WTC11 (cell line): ENCODE data around the gene CLTA. TPM values are rescaled to one million over a fixed set of nuclear protein-coding genes. Genes with fewer than 3 reads are reported as not detected.

Experiments used
- ATAC-seq: fragments of 200-7000 bp; cut with Tn5 transposase; 2 replicates; pipeline ENCODE4 v1.10.0; 2021; ENCODE audit warnings: mild to moderate bottlenecking, moderate library complexity
- CTCF ChIA-PET: fragments of 300-600 bp; sonication (Branson Sonifier 250); formaldehyde crosslinking; loops from one replicate; lab custom pipeline; 2021; ENCODE audit warnings: antibody characterized with exemption; lab: Charles Lee
- POLR2A ChIA-PET: fragments of 350-600 bp; sonication (Branson Sonifier 250); formaldehyde crosslinking; loops from one replicate; lab custom pipeline; 2021; ENCODE audit warnings: antibody characterized with exemption; lab: Charles Lee
- DNase-seq: peaks from one replicate; pipeline ENCODE4 v3.0.0; 2021; ENCODE audit warnings: low spot score
- H3K27ac Mint-ChIP-seq: 2 replicates; pipeline ENCODE4 v1.8.0; 2021; ENCODE audit warnings: mixed read lengths
- H3K27me3 Mint-ChIP-seq: 2 replicates; pipeline ENCODE4 v1.8.0; 2021; ENCODE audit warnings: low read depth, mild to moderate bottlenecking, moderate library complexity, mixed read lengths
- H3K36me3 Mint-ChIP-seq: 2 replicates; pipeline ENCODE4 v1.8.0; 2021; ENCODE audit warnings: mixed read lengths
- H3K4me1 Mint-ChIP-seq: 2 replicates; pipeline ENCODE4 v1.8.0; 2022; ENCODE audit warnings: mixed read lengths
- H3K4me3 Mint-ChIP-seq: 2 replicates; pipeline ENCODE4 v1.8.0; 2021; ENCODE audit warnings: mild to moderate bottlenecking, moderate library complexity, mixed read lengths
- H3K9me3 Mint-ChIP-seq: 2 replicates; pipeline ENCODE4 v1.8.0; 2021; ENCODE audit warnings: mixed read lengths
- IRF2 ChIP-seq: sonication (generic); formaldehyde crosslinking; IDR thresholded peaks from 2 replicates; pipeline ENCODE4 v1.8.0; 2022; ENCODE audit warnings: low read depth, missing genetic modification reagents, borderline replicate concordance
- NR1H2 ChIP-seq: sonication (generic); formaldehyde crosslinking; IDR thresholded peaks from 2 replicates; pipeline ENCODE4 v1.9.0; 2021; ENCODE audit warnings: mild to moderate bottlenecking, moderate library complexity, missing genetic modification reagents
- NR2C2 ChIP-seq: sonication (generic); formaldehyde crosslinking; IDR thresholded peaks from 2 replicates; pipeline ENCODE4 v1.8.0; 2022; ENCODE audit warnings: mild to moderate bottlenecking, missing genetic modification reagents
- SP1 ChIP-seq: sonication (generic); formaldehyde crosslinking; conservative IDR thresholded peaks from 2 replicates; pipeline ENCODE4 v1.8.1; 2022; ENCODE audit warnings: missing genetic modification reagents
- TCF7 ChIP-seq: sonication (generic); formaldehyde crosslinking; IDR thresholded peaks from 2 replicates; pipeline ENCODE4 v1.8.0; 2022; ENCODE audit warnings: mild to moderate bottlenecking, low read depth, missing genetic modification reagents, moderate library complexity
- ZNF121 ChIP-seq: sonication (generic); formaldehyde crosslinking; IDR thresholded peaks from 2 replicates; pipeline ENCODE4 v1.8.0; 2023; ENCODE audit warnings: missing genetic modification reagents
- ZNF138 ChIP-seq: sonication (generic); formaldehyde crosslinking; conservative IDR thresholded peaks from 2 replicates; pipeline ENCODE4 v1.8.1; 2022; ENCODE audit warnings: mild to moderate bottlenecking, moderate library complexity, missing genetic modification reagents
- ZNF263 ChIP-seq: sonication (generic); formaldehyde crosslinking; IDR thresholded peaks from 2 replicates; pipeline ENCODE4 v1.8.1; 2022; ENCODE audit warnings: low read depth, mild to moderate bottlenecking, moderate library complexity, missing genetic modification reagents
- ZNF423 ChIP-seq: fragments of 250-450 bp; sonication (Bioruptor Pico); IDR thresholded peaks from 2 replicates; pipeline ENCODE4 v2.1.2; 2022; ENCODE audit warnings: mild to moderate bottlenecking, moderate library complexity
- total RNA-seq: library from RNA; stranded (reverse); gene quantifications from 3 replicates; pipeline ENCODE4 v1.2.3, GENCODE V29; 2021
- TF ChIP-seq, protein P1 (sequence below): sonication (generic); formaldehyde crosslinking; IDR thresholded peaks from 2 replicates; pipeline ENCODE4 v1.8.1; 2022; ENCODE audit warnings: low read depth, missing genetic modification reagents, borderline replicate concordance
- TF ChIP-seq, protein P2 (sequence below): sonication (generic); formaldehyde crosslinking; IDR thresholded peaks from 2 replicates; pipeline ENCODE4 v1.8.0; 2022; ENCODE audit warnings: mild to moderate bottlenecking, missing genetic modification reagents
- TF ChIP-seq, protein P3 (sequence below): sonication (generic); formaldehyde crosslinking; conservative IDR thresholded peaks from 2 replicates; pipeline ENCODE4 v1.8.1; 2022; ENCODE audit warnings: mild to moderate bottlenecking, missing genetic modification reagents
- TF ChIP-seq, protein P4 (sequence below): sonication (generic); formaldehyde crosslinking; IDR thresholded peaks from 2 replicates; pipeline ENCODE4 v1.8.1; 2023; ENCODE audit warnings: mild to moderate bottlenecking, missing genetic modification reagents, borderline replicate concordance
- TF ChIP-seq, protein P5 (sequence below): sonication (generic); formaldehyde crosslinking; IDR thresholded peaks from 2 replicates; pipeline ENCODE4 v1.8.1; 2022; ENCODE audit warnings: missing genetic modification reagents, borderline replicate concordance
- TF ChIP-seq, protein P6 (sequence below): sonication (generic); formaldehyde crosslinking; conservative IDR thresholded peaks from 2 replicates; pipeline ENCODE4 v1.8.1; 2023; ENCODE audit warnings: mild to moderate bottlenecking, low read depth, missing genetic modification reagents, moderate library complexity

CLTA gene
- total RNA-seq, 1 experiment from 2014 or later = 213 TPM

DNA sequence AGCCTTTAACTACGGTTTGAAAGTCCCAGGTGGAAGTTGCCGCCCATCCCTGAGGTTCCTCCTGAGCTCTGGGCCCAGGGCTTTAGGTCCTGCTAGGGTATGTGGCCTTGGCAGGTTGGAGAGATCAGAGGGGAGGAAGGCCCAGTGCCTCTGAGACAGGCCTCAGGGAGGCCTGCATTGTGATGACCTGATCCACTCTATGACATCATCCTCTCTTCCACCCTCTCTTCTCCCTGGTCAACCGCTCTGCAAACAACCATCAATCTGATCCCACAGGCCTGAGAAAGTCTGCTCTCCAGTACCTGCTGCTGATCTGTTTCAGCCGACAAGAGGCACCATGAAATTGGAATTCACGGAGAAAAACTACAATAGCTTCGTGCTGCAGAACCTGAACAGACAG, 21.6 kb upstream of the CLTA start, which contains the start of gene CCIN (continued):
- TF ChIP-seq, protein P1, sequence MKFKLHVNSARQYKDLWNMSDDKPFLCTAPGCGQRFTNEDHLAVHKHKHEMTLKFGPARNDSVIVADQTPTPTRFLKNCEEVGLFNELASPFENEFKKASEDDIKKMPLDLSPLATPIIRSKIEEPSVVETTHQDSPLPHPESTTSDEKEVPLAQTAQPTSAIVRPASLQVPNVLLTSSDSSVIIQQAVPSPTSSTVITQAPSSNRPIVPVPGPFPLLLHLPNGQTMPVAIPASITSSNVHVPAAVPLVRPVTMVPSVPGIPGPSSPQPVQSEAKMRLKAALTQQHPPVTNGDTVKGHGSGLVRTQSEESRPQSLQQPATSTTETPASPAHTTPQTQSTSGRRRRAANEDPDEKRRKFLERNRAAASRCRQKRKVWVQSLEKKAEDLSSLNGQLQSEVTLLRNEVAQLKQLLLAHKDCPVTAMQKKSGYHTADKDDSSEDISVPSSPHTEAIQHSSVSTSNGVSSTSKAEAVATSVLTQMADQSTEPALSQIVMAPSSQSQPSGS (CRISPR knock-in tag) = no peak

DNA sequence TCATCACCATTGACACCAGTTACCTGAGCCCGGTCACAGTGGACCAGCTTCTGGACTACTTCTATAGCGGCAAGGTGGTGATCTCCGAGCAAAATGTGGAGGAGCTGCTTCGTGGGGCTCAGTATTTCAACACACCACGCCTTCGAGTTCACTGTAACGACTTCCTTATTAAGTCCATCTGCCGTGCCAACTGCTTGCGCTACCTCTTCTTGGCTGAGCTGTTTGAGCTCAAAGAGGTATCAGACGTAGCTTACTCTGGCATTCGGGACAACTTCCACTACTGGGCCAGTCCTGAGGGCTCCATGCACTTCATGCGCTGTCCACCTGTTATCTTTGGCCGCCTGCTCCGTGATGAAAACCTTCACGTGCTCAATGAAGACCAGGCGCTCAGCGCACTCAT, 21.0 kb upstream of the CLTA start:
- no peak for DNase-seq
- CTCF ChIA-PET = interaction anchor here (1.6 kb wide), 1 partner anchor 67 kb away, joined by 5 read pairs; no protein-coding TSS in a partner anchor
- peaks cover 5% of the 10 kb centered on the region for H3K27me3 Mint-ChIP-seq
- no peak overlapping the region for H3K27ac Mint-ChIP-seq
- ATAC-seq = no peak
- TF ChIP-seq, protein P2, sequence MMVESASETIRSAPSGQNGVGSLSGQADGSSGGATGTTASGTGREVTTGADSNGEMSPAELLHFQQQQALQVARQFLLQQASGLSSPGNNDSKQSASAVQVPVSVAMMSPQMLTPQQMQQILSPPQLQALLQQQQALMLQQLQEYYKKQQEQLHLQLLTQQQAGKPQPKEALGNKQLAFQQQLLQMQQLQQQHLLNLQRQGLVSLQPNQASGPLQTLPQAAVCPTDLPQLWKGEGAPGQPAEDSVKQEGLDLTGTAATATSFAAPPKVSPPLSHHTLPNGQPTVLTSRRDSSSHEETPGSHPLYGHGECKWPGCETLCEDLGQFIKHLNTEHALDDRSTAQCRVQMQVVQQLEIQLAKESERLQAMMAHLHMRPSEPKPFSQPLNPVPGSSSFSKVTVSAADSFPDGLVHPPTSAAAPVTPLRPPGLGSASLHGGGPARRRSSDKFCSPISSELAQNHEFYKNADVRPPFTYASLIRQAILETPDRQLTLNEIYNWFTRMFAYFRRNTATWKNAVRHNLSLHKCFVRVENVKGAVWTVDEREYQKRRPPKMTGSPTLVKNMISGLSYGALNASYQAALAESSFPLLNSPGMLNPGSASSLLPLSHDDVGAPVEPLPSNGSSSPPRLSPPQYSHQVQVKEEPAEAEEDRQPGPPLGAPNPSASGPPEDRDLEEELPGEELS (CRISPR knock-in tag) = no peak
- TF ChIP-seq, protein P3, sequence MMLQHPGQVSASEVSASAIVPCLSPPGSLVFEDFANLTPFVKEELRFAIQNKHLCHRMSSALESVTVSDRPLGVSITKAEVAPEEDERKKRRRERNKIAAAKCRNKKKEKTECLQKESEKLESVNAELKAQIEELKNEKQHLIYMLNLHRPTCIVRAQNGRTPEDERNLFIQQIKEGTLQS (CRISPR knock-in tag) = no peak
- no peak for TF ChIP-seq ZNF121
- no peak for TF ChIP-seq ZNF138 (CRISPR knock-in tag)
- TF ChIP-seq, protein P4, sequence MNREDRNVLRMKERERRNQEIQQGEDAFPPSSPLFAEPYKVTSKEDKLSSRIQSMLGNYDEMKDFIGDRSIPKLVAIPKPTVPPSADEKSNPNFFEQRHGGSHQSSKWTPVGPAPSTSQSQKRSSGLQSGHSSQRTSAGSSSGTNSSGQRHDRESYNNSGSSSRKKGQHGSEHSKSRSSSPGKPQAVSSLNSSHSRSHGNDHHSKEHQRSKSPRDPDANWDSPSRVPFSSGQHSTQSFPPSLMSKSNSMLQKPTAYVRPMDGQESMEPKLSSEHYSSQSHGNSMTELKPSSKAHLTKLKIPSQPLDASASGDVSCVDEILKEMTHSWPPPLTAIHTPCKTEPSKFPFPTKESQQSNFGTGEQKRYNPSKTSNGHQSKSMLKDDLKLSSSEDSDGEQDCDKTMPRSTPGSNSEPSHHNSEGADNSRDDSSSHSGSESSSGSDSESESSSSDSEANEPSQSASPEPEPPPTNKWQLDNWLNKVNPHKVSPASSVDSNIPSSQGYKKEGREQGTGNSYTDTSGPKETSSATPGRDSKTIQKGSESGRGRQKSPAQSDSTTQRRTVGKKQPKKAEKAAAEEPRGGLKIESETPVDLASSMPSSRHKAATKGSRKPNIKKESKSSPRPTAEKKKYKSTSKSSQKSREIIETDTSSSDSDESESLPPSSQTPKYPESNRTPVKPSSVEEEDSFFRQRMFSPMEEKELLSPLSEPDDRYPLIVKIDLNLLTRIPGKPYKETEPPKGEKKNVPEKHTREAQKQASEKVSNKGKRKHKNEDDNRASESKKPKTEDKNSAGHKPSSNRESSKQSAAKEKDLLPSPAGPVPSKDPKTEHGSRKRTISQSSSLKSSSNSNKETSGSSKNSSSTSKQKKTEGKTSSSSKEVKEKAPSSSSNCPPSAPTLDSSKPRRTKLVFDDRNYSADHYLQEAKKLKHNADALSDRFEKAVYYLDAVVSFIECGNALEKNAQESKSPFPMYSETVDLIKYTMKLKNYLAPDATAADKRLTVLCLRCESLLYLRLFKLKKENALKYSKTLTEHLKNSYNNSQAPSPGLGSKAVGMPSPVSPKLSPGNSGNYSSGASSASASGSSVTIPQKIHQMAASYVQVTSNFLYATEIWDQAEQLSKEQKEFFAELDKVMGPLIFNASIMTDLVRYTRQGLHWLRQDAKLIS (CRISPR knock-in tag) = no peak
- TF ChIP-seq SP1 = no peak
- TF ChIP-seq ZNF263 (CRISPR knock-in tag) = no peak
- no peak for TF ChIP-seq TCF7
- TF ChIP-seq, protein P5, sequence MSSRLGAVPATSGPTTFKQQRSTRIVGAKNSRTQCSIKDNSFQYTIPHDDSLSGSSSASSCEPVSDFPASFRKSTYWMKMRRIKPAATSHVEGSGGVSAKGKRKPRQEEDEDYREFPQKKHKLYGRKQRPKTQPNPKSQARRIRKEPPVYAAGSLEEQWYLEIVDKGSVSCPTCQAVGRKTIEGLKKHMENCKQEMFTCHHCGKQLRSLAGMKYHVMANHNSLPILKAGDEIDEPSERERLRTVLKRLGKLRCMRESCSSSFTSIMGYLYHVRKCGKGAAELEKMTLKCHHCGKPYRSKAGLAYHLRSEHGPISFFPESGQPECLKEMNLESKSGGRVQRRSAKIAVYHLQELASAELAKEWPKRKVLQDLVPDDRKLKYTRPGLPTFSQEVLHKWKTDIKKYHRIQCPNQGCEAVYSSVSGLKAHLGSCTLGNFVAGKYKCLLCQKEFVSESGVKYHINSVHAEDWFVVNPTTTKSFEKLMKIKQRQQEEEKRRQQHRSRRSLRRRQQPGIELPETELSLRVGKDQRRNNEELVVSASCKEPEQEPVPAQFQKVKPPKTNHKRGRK (CRISPR knock-in tag) = no peak
- TF ChIP-seq NR2C2 (CRISPR knock-in tag) = no peak
- no peak for TF ChIP-seq ZNF423
- TF ChIP-seq NR1H2 = no peak
- TF ChIP-seq, protein P6, sequence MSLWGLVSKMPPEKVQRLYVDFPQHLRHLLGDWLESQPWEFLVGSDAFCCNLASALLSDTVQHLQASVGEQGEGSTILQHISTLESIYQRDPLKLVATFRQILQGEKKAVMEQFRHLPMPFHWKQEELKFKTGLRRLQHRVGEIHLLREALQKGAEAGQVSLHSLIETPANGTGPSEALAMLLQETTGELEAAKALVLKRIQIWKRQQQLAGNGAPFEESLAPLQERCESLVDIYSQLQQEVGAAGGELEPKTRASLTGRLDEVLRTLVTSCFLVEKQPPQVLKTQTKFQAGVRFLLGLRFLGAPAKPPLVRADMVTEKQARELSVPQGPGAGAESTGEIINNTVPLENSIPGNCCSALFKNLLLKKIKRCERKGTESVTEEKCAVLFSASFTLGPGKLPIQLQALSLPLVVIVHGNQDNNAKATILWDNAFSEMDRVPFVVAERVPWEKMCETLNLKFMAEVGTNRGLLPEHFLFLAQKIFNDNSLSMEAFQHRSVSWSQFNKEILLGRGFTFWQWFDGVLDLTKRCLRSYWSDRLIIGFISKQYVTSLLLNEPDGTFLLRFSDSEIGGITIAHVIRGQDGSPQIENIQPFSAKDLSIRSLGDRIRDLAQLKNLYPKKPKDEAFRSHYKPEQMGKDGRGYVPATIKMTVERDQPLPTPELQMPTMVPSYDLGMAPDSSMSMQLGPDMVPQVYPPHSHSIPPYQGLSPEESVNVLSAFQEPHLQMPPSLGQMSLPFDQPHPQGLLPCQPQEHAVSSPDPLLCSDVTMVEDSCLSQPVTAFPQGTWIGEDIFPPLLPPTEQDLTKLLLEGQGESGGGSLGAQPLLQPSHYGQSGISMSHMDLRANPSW (CRISPR knock-in tag) = no peak
- no peak for TF ChIP-seq IRF2
- POLR2A ChIA-PET = no interaction called here
- no peak overlapping the region for H3K4me3 Mint-ChIP-seq
- no peaks in the 10 kb centered on the region for H3K9me3 Mint-ChIP-seq
- H3K4me1 Mint-ChIP-seq = peaks cover 12% of the 10 kb centered on the region
- no peaks in the 10 kb centered on the region for H3K36me3 Mint-ChIP-seq
